ENCODE data around the gene CCDC197. TPM values are rescaled to one million over a fixed set of nuclear protein-coding genes. Genes with fewer than 3 reads are reported as not detected.
A peak's percentile ranks its signal among the peaks of the same experiment; 100 is the strongest.

The CCDC197 gene
- total RNA-seq, 1 donor from 2014 or later = not detected

- H3K27ac ChIP-seq = no peak overlapping the region
- H3K27me3 ChIP-seq = no peaks in the 10 kb centered on the region
- H3K4me3 ChIP-seq = no peak overlapping the region
- H3K4me1 ChIP-seq = no peaks in the 10 kb centered on the region
- TF ChIP-seq, protein P1, sequence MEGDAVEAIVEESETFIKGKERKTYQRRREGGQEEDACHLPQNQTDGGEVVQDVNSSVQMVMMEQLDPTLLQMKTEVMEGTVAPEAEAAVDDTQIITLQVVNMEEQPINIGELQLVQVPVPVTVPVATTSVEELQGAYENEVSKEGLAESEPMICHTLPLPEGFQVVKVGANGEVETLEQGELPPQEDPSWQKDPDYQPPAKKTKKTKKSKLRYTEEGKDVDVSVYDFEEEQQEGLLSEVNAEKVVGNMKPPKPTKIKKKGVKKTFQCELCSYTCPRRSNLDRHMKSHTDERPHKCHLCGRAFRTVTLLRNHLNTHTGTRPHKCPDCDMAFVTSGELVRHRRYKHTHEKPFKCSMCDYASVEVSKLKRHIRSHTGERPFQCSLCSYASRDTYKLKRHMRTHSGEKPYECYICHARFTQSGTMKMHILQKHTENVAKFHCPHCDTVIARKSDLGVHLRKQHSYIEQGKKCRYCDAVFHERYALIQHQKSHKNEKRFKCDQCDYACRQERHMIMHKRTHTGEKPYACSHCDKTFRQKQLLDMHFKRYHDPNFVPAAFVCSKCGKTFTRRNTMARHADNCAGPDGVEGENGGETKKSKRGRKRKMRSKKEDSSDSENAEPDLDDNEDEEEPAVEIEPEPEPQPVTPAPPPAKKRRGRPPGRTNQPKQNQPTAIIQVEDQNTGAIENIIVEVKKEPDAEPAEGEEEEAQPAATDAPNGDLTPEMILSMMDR (IDR thresholded peaks at IDR 0.05) = peak; percentile 36
- H3K36me3 ChIP-seq = no peaks in the 10 kb centered on the region
- DNase-seq = no peak
- H3K9me3 ChIP-seq = no peaks in the 10 kb centered on the region
- ATAC-seq = no peak
- intact Hi-C loops (cut with DNase I) = no loop called here
These were observed 8.4 kb downstream of the CCDC197 start for GRCh38 chr14:94005324-94006073.

DNA sequence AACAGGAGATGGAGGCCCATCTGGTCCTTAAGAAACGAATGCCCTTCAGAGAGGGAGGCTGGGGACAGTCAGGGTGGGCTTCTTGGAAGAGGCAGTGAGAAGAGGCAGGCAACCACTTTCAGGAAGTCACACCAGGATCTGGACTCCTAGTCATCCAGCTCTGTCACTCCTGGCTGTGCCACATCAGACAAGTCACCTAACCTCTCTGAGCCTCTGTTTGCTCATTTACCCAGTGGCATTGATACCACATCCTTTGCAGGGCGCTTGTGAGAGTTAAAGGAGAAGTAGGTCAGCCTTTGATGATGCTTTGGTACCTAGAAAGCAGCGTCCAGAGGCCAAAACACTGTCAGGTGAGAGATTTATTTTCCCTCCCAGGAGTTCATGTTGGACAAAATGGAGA is 11.1 kb downstream of the CCDC197 start:
- Histone ChIP-seq H3K4me3 (no peak overlapping the region), H3K4me1 (no peaks in the 10 kb centered on the region), H3K27me3 (no peaks in the 10 kb centered on the region), H3K27ac (no peak overlapping the region), H3K9me3 (no peaks in the 10 kb centered on the region), H3K36me3 (no peaks in the 10 kb centered on the region)
- TF ChIP-seq, protein P1 (IDR thresholded peaks at IDR 0.05) = no peak
- intact Hi-C loops (cut with DNase I) = no loop called here
- ATAC-seq (no peak), DNase-seq (no peak)

GRCh38 chr14:94009767-94010166 is 12.7 kb downstream of the CCDC197 start:
- ATAC-seq (no peak), DNase-seq (no peak)
- intact Hi-C loops (cut with DNase I) = no loop called here
- H3K9me3 ChIP-seq = no peaks in the 10 kb centered on the region
- H3K27ac ChIP-seq = no peak overlapping the region
- H3K36me3 ChIP-seq = no peaks in the 10 kb centered on the region
- TF ChIP-seq, protein P1 (IDR thresholded peaks at IDR 0.05) = no peak
- no peaks in the 10 kb centered on the region for H3K4me1 ChIP-seq
- no peaks in the 10 kb centered on the region for H3K27me3 ChIP-seq
- H3K4me3 ChIP-seq = no peak overlapping the region

- ATAC-seq (no peak), DNase-seq (no peak)
- no peaks in the 10 kb centered on the region for H3K36me3 ChIP-seq
- intact Hi-C loops (cut with DNase I) = no loop called here
- no peaks in the 10 kb centered on the region for H3K9me3 ChIP-seq
- no peak overlapping the region for H3K27ac ChIP-seq
- H3K4me1 ChIP-seq = no peaks in the 10 kb centered on the region
- H3K4me3 ChIP-seq = no peak overlapping the region
- no peaks in the 10 kb centered on the region for H3K27me3 ChIP-seq
- TF ChIP-seq, protein P1 (IDR thresholded peaks at IDR 0.05) = no peak
These were observed 13.5 kb downstream of the CCDC197 start for GRCh38 chr14:94010625-94011024.

- intact Hi-C loops (cut with DNase I) = no loop called here
- no peak for ATAC-seq
- no peaks in the 10 kb centered on the region for H3K4me1 ChIP-seq
- TF ChIP-seq, protein P1 (IDR thresholded peaks at IDR 0.05) = no peak
- no peak overlapping the region for H3K27ac ChIP-seq
- DNase-seq = no peak
- H3K36me3 ChIP-seq = no peaks in the 10 kb centered on the region
- no peak overlapping the region for H3K4me3 ChIP-seq
- H3K27me3 ChIP-seq = no peaks in the 10 kb centered on the region
- H3K9me3 ChIP-seq = no peaks in the 10 kb centered on the region
These were observed 14.7 kb downstream of the CCDC197 start for GRCh38 chr14:94011795-94012194.

Measured in upper lobe of right lung (tissue), 1 donor.